ENCODE data around the gene OSBPL1A. TPM values are rescaled to one million over a fixed set of nuclear protein-coding genes. Genes with fewer than 3 reads are reported as not detected.

Gene OSBPL1A
- total RNA-seq, 1 experiment from 2014 or later = 34.8 TPM

DNA sequence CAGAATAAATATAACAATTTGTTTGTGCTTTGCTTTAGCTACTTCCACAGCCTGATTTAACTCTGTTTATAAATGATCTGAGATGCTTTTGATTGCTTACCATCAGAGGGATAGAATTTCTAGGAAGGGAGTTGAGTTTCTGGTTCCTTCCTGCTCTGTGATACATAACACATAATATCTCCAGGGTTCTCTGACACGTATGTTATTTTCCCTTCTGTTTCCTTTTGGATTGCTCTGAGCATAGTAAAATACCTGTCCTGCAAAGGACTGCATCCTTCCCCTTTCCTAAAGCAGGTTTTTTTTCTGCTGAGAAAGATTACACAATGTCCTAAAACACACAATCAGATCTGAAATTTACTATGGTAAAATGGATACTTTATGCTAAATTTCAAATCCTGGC, 182.7 kb downstream of the OSBPL1A start:
- CTCF ChIA-PET = interaction anchor here (0.7 to 1.6 kb wide), 5 partner anchors 14 to 55 kb away, joined by 3 to 8 read pairs (median 6); no protein-coding TSS in a partner anchor
- peaks cover 50% of the 10 kb centered on the region for H3K4me1 Mint-ChIP-seq (ENCODE audit: low read depth, unreplicated experiment)
- BruUV-seq (replicated peaks) = no TSS peak
- H3K4me3 Mint-ChIP-seq (ENCODE audit: low read depth, unreplicated experiment) = peak overlapping the region; percentile 47
- H3K27me3 Mint-ChIP-seq (ENCODE audit: unreplicated experiment) = no peaks in the 10 kb centered on the region
- intact Hi-C loops (cut with micrococcal nuclease; ENCODE audit: unreplicated experiment) = loop anchor here (2.0 to 5.0 kb wide), 3 partner anchors 38 to 78 kb away; partner anchors contain the start of gene CABYR
- H3K27ac Mint-ChIP-seq (ENCODE audit: unreplicated experiment) = peak overlapping the region; percentile 71
- no peaks in the 10 kb centered on the region for H3K9me3 Mint-ChIP-seq (ENCODE audit: low read depth, unreplicated experiment)
- TF ChIP-seq, protein P1, sequence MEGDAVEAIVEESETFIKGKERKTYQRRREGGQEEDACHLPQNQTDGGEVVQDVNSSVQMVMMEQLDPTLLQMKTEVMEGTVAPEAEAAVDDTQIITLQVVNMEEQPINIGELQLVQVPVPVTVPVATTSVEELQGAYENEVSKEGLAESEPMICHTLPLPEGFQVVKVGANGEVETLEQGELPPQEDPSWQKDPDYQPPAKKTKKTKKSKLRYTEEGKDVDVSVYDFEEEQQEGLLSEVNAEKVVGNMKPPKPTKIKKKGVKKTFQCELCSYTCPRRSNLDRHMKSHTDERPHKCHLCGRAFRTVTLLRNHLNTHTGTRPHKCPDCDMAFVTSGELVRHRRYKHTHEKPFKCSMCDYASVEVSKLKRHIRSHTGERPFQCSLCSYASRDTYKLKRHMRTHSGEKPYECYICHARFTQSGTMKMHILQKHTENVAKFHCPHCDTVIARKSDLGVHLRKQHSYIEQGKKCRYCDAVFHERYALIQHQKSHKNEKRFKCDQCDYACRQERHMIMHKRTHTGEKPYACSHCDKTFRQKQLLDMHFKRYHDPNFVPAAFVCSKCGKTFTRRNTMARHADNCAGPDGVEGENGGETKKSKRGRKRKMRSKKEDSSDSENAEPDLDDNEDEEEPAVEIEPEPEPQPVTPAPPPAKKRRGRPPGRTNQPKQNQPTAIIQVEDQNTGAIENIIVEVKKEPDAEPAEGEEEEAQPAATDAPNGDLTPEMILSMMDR (IDR thresholded peaks at IDR 0.05; ENCODE audit: unreplicated experiment) = no peak
- no peak for DNase-seq
- peaks cover 13% of the 10 kb centered on the region for H3K36me3 Mint-ChIP-seq (ENCODE audit: insufficient read depth, unreplicated experiment)

DNA sequence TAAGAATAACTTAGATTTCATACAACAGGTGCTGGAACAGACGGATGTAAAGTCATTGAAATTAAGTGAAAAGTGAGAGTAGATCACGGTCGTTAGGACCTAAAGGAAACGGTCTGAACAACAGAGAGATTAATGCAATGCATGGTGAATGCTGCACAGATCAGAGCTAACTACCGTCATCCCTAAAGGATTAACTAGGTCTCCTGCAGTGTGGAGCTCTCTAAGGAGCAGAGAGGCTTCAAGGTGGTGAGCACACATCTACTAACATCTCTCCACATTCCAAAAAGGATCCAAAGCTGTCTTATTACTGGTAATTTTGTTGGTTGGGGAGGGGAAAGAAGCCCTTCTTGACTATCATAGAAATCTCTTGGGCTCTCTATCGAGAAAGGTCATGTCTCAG, 183.5 kb downstream of the OSBPL1A start:
- Mint-ChIP-seq H3K36me3 (ENCODE audit: insufficient read depth, unreplicated experiment) (peaks cover 13% of the 10 kb centered on the region), H3K4me1 (ENCODE audit: low read depth, unreplicated experiment) (peaks cover 56% of the 10 kb centered on the region), H3K27ac (ENCODE audit: unreplicated experiment) (peak overlapping the region; percentile 71), H3K27me3 (ENCODE audit: unreplicated experiment) (no peaks in the 10 kb centered on the region), H3K9me3 (ENCODE audit: low read depth, unreplicated experiment) (no peaks in the 10 kb centered on the region), H3K4me3 (ENCODE audit: low read depth, unreplicated experiment) (peak overlapping the region; percentile 47)
- no TSS peak for BruUV-seq (replicated peaks)
- no peak for DNase-seq
- CTCF ChIA-PET = interaction anchor here (2.0 kb wide), 1 partner anchor 37 kb away, joined by 5 read pairs; no protein-coding TSS in a partner anchor
- TF ChIP-seq, protein P1 (IDR thresholded peaks at IDR 0.05; ENCODE audit: unreplicated experiment) = no peak
- intact Hi-C loops (cut with micrococcal nuclease; ENCODE audit: unreplicated experiment) = loop anchor here (2.0 kb wide), 1 partner anchor 57 kb away; no protein-coding TSS in a partner anchor

DNA sequence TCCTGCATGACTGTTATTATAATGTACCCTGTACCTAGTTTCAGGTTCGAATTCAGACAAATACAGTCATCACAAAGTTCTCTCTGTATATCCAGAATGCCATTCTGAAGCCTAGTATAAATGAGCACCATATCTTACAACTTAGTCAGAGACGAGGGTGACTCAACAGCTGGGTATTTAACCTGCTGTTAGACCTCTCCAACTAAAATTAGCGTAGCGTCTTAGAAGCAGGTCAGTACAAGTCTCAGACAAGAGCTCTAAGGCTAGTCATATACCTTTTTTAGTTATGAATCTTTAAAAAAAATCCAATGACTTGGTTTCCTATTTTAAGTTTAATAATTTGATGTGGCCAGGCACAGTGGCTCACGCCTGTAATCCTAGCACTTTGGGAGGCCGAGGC, 184.7 kb downstream of the OSBPL1A start:
- no peaks in the 10 kb centered on the region for H3K27me3 Mint-ChIP-seq (ENCODE audit: unreplicated experiment)
- intact Hi-C loops (cut with micrococcal nuclease; ENCODE audit: unreplicated experiment) = no loop called here
- CTCF ChIA-PET = interaction anchor here (2.0 kb wide), 1 partner anchor 36 kb away, joined by 5 read pairs; no protein-coding TSS in a partner anchor
- peak; percentile 58 for DNase-seq
- peak overlapping the region; percentile 39 for H3K4me3 Mint-ChIP-seq (ENCODE audit: low read depth, unreplicated experiment)
- H3K36me3 Mint-ChIP-seq (ENCODE audit: insufficient read depth, unreplicated experiment) = peaks cover 13% of the 10 kb centered on the region
- BruUV-seq (replicated peaks) = no TSS peak
- peak overlapping the region; percentile 91 for H3K27ac Mint-ChIP-seq (ENCODE audit: unreplicated experiment)
- H3K9me3 Mint-ChIP-seq (ENCODE audit: low read depth, unreplicated experiment) = no peaks in the 10 kb centered on the region
- peaks cover 65% of the 10 kb centered on the region for H3K4me1 Mint-ChIP-seq (ENCODE audit: low read depth, unreplicated experiment)
- TF ChIP-seq, protein P1 (IDR thresholded peaks at IDR 0.05; ENCODE audit: unreplicated experiment) = no peak

DNA sequence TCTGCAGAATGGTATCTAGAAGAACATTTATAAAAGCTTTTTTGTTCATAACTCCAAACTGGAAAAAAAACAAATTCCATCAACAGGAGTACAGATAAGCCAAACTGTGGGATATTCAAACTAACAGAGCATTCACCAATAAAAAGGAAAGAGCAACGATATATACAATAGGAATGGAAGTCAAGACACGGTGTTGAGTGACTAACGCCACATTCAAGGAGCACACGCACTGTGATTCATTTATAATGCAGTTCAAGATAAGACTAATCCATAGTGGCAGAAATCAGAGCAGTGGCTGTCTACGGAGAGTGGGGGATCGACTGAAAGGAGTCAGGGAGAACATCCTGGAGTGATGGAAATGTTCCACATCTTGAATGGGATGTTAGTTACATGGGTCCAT, 188.1 kb downstream of the OSBPL1A start:
- BruUV-seq (replicated peaks) = no TSS peak
- intact Hi-C loops (cut with micrococcal nuclease; ENCODE audit: unreplicated experiment) = no loop called here
- TF ChIP-seq, protein P1 (IDR thresholded peaks at IDR 0.05; ENCODE audit: unreplicated experiment) = no peak
- H3K4me3 Mint-ChIP-seq (ENCODE audit: low read depth, unreplicated experiment) = peak overlapping the region; percentile 33
- H3K9me3 Mint-ChIP-seq (ENCODE audit: low read depth, unreplicated experiment) = no peaks in the 10 kb centered on the region
- no peaks in the 10 kb centered on the region for H3K27me3 Mint-ChIP-seq (ENCODE audit: unreplicated experiment)
- DNase-seq = peak; percentile 28
- CTCF ChIA-PET = interaction anchor here (0.7 kb wide), 1 partner anchor 680 kb away, joined by 3 read pairs; no protein-coding TSS in a partner anchor
- peak overlapping the region; percentile 58 for H3K27ac Mint-ChIP-seq (ENCODE audit: unreplicated experiment)
- H3K4me1 Mint-ChIP-seq (ENCODE audit: low read depth, unreplicated experiment) = peaks cover 43% of the 10 kb centered on the region
- peaks cover 8% of the 10 kb centered on the region for H3K36me3 Mint-ChIP-seq (ENCODE audit: insufficient read depth, unreplicated experiment)

All from Calu3 (cell line).